ENCODE results near the gene RNF8. TPM values are rescaled to one million over a fixed set of nuclear protein-coding genes. Genes with fewer than 3 reads are reported as not detected.

The RNF8 gene
- total and polyA plus RNA-seq, 9 of the 15 experiments (the other 6 are each of a cell fraction or from before 2014, with no cell fraction given): 10.6 to 47.0 (median 37.5) TPM

DNA sequence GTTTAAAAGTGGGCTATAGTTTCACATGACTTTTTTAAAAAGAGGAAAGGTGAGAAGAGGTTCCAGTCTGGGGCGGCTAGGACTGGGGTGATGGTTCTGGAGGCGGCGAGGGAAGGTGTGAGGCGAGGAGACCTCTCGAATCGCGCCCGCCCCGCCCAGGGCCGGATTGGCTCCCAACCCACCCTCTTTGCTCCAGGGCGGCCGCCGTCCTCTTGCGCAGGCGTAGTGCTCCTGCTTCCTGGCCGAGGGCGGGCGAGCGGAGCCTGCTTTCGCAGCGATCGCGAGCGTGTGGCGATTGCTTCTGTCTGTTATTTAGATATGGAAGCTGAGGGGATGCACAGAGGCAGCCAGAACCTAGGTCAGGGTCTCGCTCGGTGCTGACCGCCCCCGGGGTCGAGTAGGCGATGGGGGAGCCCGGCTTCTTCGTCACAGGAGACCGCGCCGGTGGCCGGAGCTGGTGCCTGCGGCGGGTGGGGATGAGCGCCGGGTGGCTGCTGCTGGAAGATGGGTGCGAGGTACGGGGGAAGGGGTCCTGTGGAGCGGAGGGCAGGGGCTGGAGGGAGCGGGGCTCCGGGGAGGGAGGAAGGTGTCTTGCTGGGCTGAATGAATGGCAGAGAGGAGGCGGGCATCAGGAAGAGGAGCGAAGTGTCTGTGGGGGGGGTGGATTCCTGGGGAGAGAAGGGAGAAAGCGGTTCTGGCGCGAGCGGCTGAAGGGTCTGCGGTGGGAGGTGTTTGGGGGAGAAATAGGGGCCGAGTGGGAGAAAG lies at the start of gene RNF8 (continued):
- no peak for TF ChIP-seq ZNF324 (CRISPR knock-in tag; IDR thresholded peaks at IDR 0.05)
- peak in 1 of 2 experiments; percentile 92; a peak in 2 of 4 replicates for TF ChIP-seq SRF (CRISPR knock-in tag; IDR thresholded peaks at IDR 0.05)
- TF ChIP-seq, protein P1, sequence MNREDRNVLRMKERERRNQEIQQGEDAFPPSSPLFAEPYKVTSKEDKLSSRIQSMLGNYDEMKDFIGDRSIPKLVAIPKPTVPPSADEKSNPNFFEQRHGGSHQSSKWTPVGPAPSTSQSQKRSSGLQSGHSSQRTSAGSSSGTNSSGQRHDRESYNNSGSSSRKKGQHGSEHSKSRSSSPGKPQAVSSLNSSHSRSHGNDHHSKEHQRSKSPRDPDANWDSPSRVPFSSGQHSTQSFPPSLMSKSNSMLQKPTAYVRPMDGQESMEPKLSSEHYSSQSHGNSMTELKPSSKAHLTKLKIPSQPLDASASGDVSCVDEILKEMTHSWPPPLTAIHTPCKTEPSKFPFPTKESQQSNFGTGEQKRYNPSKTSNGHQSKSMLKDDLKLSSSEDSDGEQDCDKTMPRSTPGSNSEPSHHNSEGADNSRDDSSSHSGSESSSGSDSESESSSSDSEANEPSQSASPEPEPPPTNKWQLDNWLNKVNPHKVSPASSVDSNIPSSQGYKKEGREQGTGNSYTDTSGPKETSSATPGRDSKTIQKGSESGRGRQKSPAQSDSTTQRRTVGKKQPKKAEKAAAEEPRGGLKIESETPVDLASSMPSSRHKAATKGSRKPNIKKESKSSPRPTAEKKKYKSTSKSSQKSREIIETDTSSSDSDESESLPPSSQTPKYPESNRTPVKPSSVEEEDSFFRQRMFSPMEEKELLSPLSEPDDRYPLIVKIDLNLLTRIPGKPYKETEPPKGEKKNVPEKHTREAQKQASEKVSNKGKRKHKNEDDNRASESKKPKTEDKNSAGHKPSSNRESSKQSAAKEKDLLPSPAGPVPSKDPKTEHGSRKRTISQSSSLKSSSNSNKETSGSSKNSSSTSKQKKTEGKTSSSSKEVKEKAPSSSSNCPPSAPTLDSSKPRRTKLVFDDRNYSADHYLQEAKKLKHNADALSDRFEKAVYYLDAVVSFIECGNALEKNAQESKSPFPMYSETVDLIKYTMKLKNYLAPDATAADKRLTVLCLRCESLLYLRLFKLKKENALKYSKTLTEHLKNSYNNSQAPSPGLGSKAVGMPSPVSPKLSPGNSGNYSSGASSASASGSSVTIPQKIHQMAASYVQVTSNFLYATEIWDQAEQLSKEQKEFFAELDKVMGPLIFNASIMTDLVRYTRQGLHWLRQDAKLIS (CRISPR knock-in tag; IDR thresholded peaks at IDR 0.05): peak; percentile 51; the same call in 1 of the 2 replicates
- TF ChIP-seq, protein P2, sequence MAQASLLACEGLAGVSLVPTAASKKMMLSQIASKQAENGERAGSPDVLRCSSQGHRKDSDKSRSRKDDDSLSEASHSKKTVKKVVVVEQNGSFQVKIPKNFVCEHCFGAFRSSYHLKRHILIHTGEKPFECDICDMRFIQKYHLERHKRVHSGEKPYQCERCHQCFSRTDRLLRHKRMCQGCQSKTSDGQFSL (CRISPR knock-in tag; IDR thresholded peaks at IDR 0.05): peak; percentile 92
- TF ChIP-seq, protein P2 (tag; IDR thresholded peaks at IDR 0.05): 0 out of 4 replicates have a peak, but pooled peaks of 1 of the 2 experiments have one; percentile 58
- TF ChIP-seq BCOR (IDR thresholded peaks at IDR 0.05): peak; percentile 37; the same call in 1 of the 2 replicates
- peak; percentile 28; the same call in 1 of the 2 replicates for TF ChIP-seq ZKSCAN1 (IDR thresholded peaks at IDR 0.05; ENCODE audit: low read depth, low read length)
- TF ChIP-seq POLR2B (IDR thresholded peaks at IDR 0.05; ENCODE audit: low read depth, partially characterized antibody): peak; percentile 71
- TF ChIP-seq SUPT5H (IDR thresholded peaks at IDR 0.05): peak; percentile 83
- peak; percentile 64 for TF ChIP-seq FIP1L1 (IDR thresholded peaks at IDR 0.05; ENCODE audit: low read depth, low read length, poor library complexity, severe bottlenecking)
- TF ChIP-seq TAF7 (tag; IDR thresholded peaks at IDR 0.05): peak; percentile 14; the same call in 1 of the 2 replicates
- TF ChIP-seq TBP (optimal IDR thresholded peaks at IDR 0.05; ENCODE audit: low read depth, low read length): peak; percentile 69
- TF ChIP-seq SMAD3 (CRISPR knock-in tag; conservative IDR thresholded peaks at IDR 0.05): no peak
- TF ChIP-seq PCBP1 (IDR thresholded peaks at IDR 0.05; ENCODE audit: low read depth, low read length, poor library complexity, severe bottlenecking): peak; percentile 9
- no peak for TF ChIP-seq EP300 (IDR thresholded peaks at IDR 0.05; ENCODE audit: low read length)
- TF ChIP-seq CGGBP1 (CRISPR knock-in tag; IDR thresholded peaks at IDR 0.05): no peak
- TF ChIP-seq POLR2AphosphoS5 (IDR thresholded peaks at IDR 0.05; ENCODE audit: control insufficient read depth, insufficient read depth, low read depth, low read length): peak; percentile 73
- TF ChIP-seq HNRNPLL (IDR thresholded peaks at IDR 0.05; ENCODE audit: low read depth, low read length, poor library complexity, severe bottlenecking): peak; percentile 79
- peak; percentile 75 for TF ChIP-seq TOE1 (IDR thresholded peaks at IDR 0.05; ENCODE audit: borderline replicate concordance)
- 0 out of 2 replicates have a peak, but pooled peaks have one; percentile 53 for TF ChIP-seq TOE1 (CRISPR knock-in tag; IDR thresholded peaks at IDR 0.05; ENCODE audit: borderline replicate concordance, low read depth)
- peak; percentile 33 to 35; a peak in 1 of 4 replicates for TF ChIP-seq FOXK2 (conservative IDR thresholded peaks at IDR 0.05 in 1 of 2, IDR thresholded peaks at IDR 0.05 in 1 of 2; ENCODE audit: low read depth in 2 of 2)
- peak; percentile 69; the same call in 1 of the 2 replicates for TF ChIP-seq OTX1 (CRISPR knock-in tag; IDR thresholded peaks at IDR 0.05)
- TF ChIP-seq, protein P3, sequence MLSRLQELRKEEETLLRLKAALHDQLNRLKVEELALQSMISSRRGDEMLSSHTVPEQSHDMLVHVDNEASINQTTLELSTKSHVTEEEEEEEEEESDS (CRISPR knock-in tag; IDR thresholded peaks at IDR 0.05): no peak
